Body of pancreas (tissue), 4 donors: ENCODE results near the gene CPT1B. TPM values are rescaled to one million over a fixed set of nuclear protein-coding genes. Genes with fewer than 3 reads are reported as not detected.
A peak's percentile ranks its signal among the peaks of the same experiment; 100 is the strongest.
"Not testable (repeated sequence)": the region's sequence is repeated elsewhere in the genome, so short reads cannot be mapped to it uniquely, and the experiment has no call there.

Experiments
- ATAC-seq: fragments of 150-250 bp; one replicate; pipeline ENCODE4 v1.9.1; 2016
- DNase-seq, 4 donors: peaks; one replicate each; pipeline ENCODE4 v3.0.0-alpha.2; 2019
- H3K27ac ChIP-seq, 4 donors: fragments of 200-600 bp; sonication (generic); 1 replicate in 3 of 4; 2 replicates in 1 of 4; pipeline versions ENCODE4 v1.5.1 to v1.6.1; 2016 to 2019; ENCODE audit warnings: mild to moderate bottlenecking in 1 of 4, mixed read lengths in 1 of 4, moderate library complexity in 1 of 4
- H3K27me3 ChIP-seq, 2 donors: fragments of 200-600 bp; sonication (generic); one replicate each; pipeline ENCODE4 v1.6.0; 2016; ENCODE audit warnings: mild to moderate bottlenecking in 1 of 2
- H3K36me3 ChIP-seq, 2 donors: fragments of 200-600 bp; sonication (generic); replicated peaks in 1 of 2; 2 replicates each; pipeline ENCODE4 v1.5.1; 2016; ENCODE audit warnings: low read depth in 2 of 2; ENCODE audit not compliant: insufficient read depth in 1 of 2
- H3K4me1 ChIP-seq: fragments of 200-600 bp; sonication (generic); one replicate; pipeline ENCODE4 v1.6.0; 2016
- H3K4me3 ChIP-seq, 2 donors: fragments of 200-600 bp; sonication (generic); 1 replicate in 1 of 2; 2 replicates in 1 of 2; pipeline ENCODE4 v1.5.1; 2016 to 2019
- H3K9me3 ChIP-seq, 3 donors: fragments of 200-600 bp; sonication (generic); 1 replicate in 2 of 3; 2 replicates in 1 of 3; pipeline ENCODE4 v1.5.1; 2016
- CTCF ChIP-seq, 7 experiments: fragments of 450-650 bp in 4 of 7; fragments of 200-600 bp in 3 of 7; sonication (generic) in 3 of 7; IDR thresholded peaks; one replicate each; pipeline ENCODE4 v1.5.1; 2016 to 2019; ENCODE audit warnings: antibody characterized with exemption in 7 of 7
- POLR2A ChIP-seq, 3 donors: fragments of 450-650 bp; IDR thresholded peaks; one replicate each; pipeline ENCODE4 v1.6.1; 2016; ENCODE audit warnings: antibody characterized with exemption in 3 of 3, mild to moderate bottlenecking in 2 of 3
- WGBS, 2 donors: methylation state at CpG; one replicate each; pipeline ENCODE4 v1.1.5; 2017; 5-methylcytosine and 5-hydroxymethylcytosine counted together
- intact Hi-C: fragments of 100-400 bp; cut with DNase I; formaldehyde crosslinking; loops from one replicate; pipeline ENCODE4 v1.15.1; 2023
- total RNA-seq, 2 donors: library from RNA; depleted of rRNA; stranded (reverse); fragments of >200 nt; gene quantifications; one replicate each; pipeline ENCODE4 v1.1.0, GENCODE V29; 2016

The CPT1B gene
- total RNA-seq, 2 donors from 2014 or later, result 8.3 to 34.9 TPM

GRCh38 chr22:50544746-50545253, 33.4 kb downstream of the CPT1B start:
- peak overlapping the region in 3 of 4 donors; percentile 22 to 90 (median 42) for H3K27ac ChIP-seq
- H3K9me3 ChIP-seq, result no peaks in the 10 kb centered on the region
- WGBS, 2 donors, result 62 to 80% methylated on average over 4 to 5 of the region's 5 CpGs
- no peak overlapping the region for H3K4me3 ChIP-seq
- intact Hi-C loops, result no loop called here
- H3K27me3 ChIP-seq, result peaks cover 0 to 23% of the 10 kb centered on the region in 2 donors
- TF ChIP-seq CTCF (IDR thresholded peaks at IDR 0.05) (no peak), POLR2A (IDR thresholded peaks at IDR 0.05) (no peak)
- peak in 2 of 4 donors; percentile 46 to 50 for DNase-seq
- peak; percentile 9 for ATAC-seq
- H3K36me3 ChIP-seq, result no peaks in the 10 kb centered on the region
- peaks cover 25% of the 10 kb centered on the region for H3K4me1 ChIP-seq

- TF ChIP-seq CTCF (IDR thresholded peaks at IDR 0.05) (peak in 6 of 7 experiments; percentile 32 to 61 (median 50)), POLR2A (IDR thresholded peaks at IDR 0.05) (peak in 1 of 3 donors; percentile 25)
- ATAC-seq (peak; percentile 53), DNase-seq (peak; percentile 69 to 82 (median 77))
- intact Hi-C loops, result no loop called here
- H3K27ac ChIP-seq, result peak overlapping the region; percentile 22 to 90 (median 39)
- H3K4me1 ChIP-seq, result peaks cover 31% of the 10 kb centered on the region
- H3K9me3 ChIP-seq, result no peaks in the 10 kb centered on the region
- no peak overlapping the region for H3K4me3 ChIP-seq
- no peaks in the 10 kb centered on the region for H3K36me3 ChIP-seq
- peaks cover 0 to 23% of the 10 kb centered on the region in 2 donors for H3K27me3 ChIP-seq
- 7 to 23% methylated on average over 17 to 52 of the region's 52 CpGs for WGBS, 2 donors
These were observed 34.0 kb downstream of the CPT1B start for GRCh38 chr22:50544078-50544745.

GRCh38 chr22:50542416-50542927, 35.8 kb downstream of the CPT1B start:
- WGBS, 2 donors, result 71 to 88% methylated on average over 19 of the region's 19 CpGs
- H3K36me3 ChIP-seq, result no peaks in the 10 kb centered on the region
- intact Hi-C loops, result no loop called here
- H3K4me1 ChIP-seq, result peaks cover 22% of the 10 kb centered on the region
- peaks cover 0 to 10% of the 10 kb centered on the region in 2 donors for H3K27me3 ChIP-seq
- H3K4me3 ChIP-seq, result no peak overlapping the region
- TF ChIP-seq POLR2A (IDR thresholded peaks at IDR 0.05) (peak in 1 of 3 donors; percentile 48), CTCF (IDR thresholded peaks at IDR 0.05) (no peak)
- no peak for ATAC-seq
- DNase-seq, result peak in 1 of 4 donors; percentile 61
- peak overlapping the region in 1 of 4 donors; percentile 90 for H3K27ac ChIP-seq
- no peaks in the 10 kb centered on the region for H3K9me3 ChIP-seq

GRCh38 chr22:50541667-50542026, 36.6 kb downstream of the CPT1B start:
- H3K36me3 ChIP-seq, H3K9me3 ChIP-seq, H3K4me3 ChIP-seq, H3K27me3 ChIP-seq, ATAC-seq, intact Hi-C loops: not testable (repeated sequence)
- Histone ChIP-seq H3K4me1 (peaks cover 22% of the 10 kb centered on the region), H3K27ac (peak overlapping the region in 1 of 4 donors; percentile 90)
- peak in 1 of 3 donors; percentile 35 for TF ChIP-seq POLR2A (IDR thresholded peaks at IDR 0.05)
- 67 to 75% methylated on average over 5 of the region's 5 CpGs for WGBS, 2 donors
- peak in 1 of 4 donors; percentile 67 for DNase-seq

- ATAC-seq (no peak), DNase-seq (no peak)
- Histone ChIP-seq H3K4me3 (no peak overlapping the region), H3K36me3 (no peaks in the 10 kb centered on the region), H3K27ac (peak overlapping the region in 3 of 4 donors; percentile 84 to 95 (median 90)), H3K4me1 (peaks cover 22% of the 10 kb centered on the region), H3K27me3 (no peaks in the 10 kb centered on the region), H3K9me3 (no peaks in the 10 kb centered on the region)
- intact Hi-C loops, result no loop called here
- WGBS, 2 donors, result 62 to 78% methylated on average over 10 of the region's 10 CpGs
- TF ChIP-seq POLR2A (IDR thresholded peaks at IDR 0.05), result no peak
- TF ChIP-seq CTCF (IDR thresholded peaks at IDR 0.05), result no peak
These were observed 37.8 kb downstream of the CPT1B start for GRCh38 chr22:50540381-50540780.
